GM08714 (cell line): ENCODE results near the gene GBF1.
A peak's percentile ranks its signal among the peaks of the same experiment; 100 is the strongest.
"Not testable (repeated sequence)": the region's sequence is repeated elsewhere in the genome, so short reads cannot be mapped to it uniquely, and the experiment has no call there.

ENCODE experiments used
- H3K4me3 ChIP-seq: fragments of 200-500 bp; sonication (Bioruptor generic); 2 replicates; pipeline ENCODE4 v1.5.1; 2014; ENCODE audit warnings: mild to moderate bottlenecking, low read length, inconsistent platforms
- ZNF274 ChIP-seq: IDR thresholded peaks from 2 replicates; pipeline ENCODE4 v1.6.1; 2012; ENCODE audit warnings: mild to moderate bottlenecking, low read depth, low read length

GBF1 gene

DNA sequence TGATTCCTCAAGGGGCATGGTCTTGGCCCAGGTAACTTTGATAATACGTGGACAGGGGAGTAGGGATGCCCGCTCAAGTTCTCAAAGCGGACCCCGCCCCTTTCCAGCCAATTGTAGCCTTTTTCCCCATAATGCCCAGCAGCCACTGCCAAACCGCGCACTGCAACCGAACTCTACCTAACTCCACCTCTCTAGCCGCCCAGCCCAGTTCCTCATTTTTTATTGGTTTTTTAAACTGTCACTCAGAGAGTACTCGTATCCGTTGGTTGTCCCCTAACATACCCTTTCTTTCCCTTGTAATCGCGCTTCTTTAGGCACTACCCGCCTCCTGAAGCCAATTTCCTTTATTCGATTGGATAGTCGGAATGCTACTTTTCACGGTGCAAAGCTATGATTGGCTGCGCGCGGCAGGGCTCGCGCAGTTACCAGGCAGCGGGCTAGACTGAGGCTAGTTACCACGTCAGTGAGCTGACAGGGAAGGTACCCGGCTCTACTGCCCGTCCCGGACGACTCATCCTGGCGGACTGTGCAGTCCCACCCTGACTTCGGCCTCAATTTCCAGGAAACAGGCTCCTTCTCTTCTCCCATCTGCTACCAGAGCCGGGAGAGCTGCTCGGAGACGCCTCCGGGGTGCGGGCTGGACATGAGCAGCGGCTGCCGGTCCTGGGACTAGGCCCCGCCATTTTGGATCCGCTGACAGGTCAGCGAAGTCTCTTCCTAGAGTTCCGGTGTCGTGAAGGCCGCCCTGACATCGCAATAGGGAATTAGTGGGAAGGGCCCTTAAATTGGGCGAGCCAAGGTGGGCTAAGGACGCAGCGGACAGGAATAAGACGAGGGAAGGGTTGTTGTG lies at the start of gene GBF1:
GBF1 (plus strand) TSS at position 451 of the 850 bp plus-strand sequence. CDS start 13,407 bp downstream, outside the sequence.
- peak within 1 kb of the TSS; percentile 98 for H3K4me3 ChIP-seq
- TF ChIP-seq ZNF274 = no peak

DNA sequence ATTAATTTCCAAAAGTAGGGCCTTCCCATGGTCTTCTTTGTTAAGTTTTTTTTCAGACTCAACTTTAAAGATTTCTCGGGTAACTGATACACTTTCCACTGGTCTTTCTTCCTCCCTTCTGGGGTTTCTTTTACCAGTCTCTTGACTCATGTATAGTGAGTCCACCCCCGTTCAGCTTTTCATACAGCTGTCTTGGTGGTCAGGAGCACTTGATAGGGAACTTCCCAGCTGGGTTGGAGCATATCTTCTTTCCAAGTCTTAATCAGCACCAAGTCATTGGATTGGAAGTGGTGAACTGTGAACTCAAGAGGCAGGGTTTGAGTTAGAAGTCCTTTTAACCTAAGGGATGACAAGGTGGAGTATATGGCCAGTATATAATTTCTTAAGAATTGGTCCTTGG lies 48.4 kb upstream of the GBF1 start:
- TF ChIP-seq ZNF274 = no peak
- H3K4me3 ChIP-seq = no peak overlapping the region

- TF ChIP-seq ZNF274 = no peak
These were observed 47.3 kb upstream of the GBF1 start for GRCh38 chr10:102198027-102198426.

DNA sequence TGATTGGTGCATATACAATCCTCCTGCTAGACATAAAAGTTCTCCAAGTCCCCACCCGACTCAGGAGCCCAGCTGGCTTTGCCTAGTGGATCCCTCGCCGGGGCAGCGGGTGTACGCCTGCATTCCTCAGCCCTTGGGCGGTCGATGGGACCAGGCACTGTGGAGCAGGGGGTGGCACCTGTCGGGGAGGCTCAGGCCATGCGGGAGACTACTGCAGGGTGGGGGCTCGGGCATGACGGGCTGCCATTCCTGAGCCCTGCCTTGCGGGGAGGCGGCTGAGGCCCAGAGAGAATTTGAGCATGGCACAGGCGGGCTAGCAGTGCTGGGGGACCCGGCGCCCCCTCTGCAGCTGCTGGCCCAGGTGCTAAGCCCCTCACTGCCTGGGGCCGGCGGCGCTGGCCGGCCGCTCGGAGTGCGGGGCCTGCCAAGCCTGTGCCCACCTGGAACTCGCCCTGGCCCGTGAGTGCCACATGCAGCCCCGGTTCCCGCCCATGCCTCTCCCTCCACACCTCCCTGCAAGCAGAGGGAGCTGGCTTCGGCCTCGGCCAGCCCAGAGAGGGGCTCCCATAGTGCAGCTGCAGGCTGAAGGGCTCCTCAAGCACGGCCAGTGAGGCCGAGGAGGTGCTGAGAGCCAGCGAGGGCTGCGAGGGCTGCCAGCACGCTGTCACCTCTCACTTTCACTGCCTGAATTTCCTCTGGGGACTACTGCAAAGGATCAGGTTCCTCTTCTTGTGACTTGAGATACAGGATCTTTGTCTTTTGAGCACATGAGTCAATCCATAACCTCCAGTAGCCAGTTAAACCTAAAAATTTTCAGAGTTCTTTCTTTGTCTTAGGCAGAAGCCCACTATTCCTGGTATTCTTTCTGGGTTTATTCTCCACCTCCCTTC lies 44.3 kb upstream of the GBF1 start:
- H3K4me3 ChIP-seq = no peak overlapping the region
- no peak for TF ChIP-seq ZNF274

More at GRCh38 chr10:102198027-102198426, 47.3 kb upstream of the GBF1 start:
- no peak overlapping the region for H3K4me3 ChIP-seq

GRCh38 chr10:102202386-102202785 lies 42.9 kb upstream of the GBF1 start:
- no peak overlapping the region for H3K4me3 ChIP-seq
- TF ChIP-seq ZNF274 = no peak

- H3K4me3 ChIP-seq = no peak overlapping the region
- no peak for TF ChIP-seq ZNF274
These were observed 36.9 kb upstream of the GBF1 start for GRCh38 chr10:102208311-102209035.

GRCh38 chr10:102211615-102212299 lies 33.6 kb upstream of the GBF1 start:
- no peak overlapping the region for H3K4me3 ChIP-seq
- no peak for TF ChIP-seq ZNF274

DNA sequence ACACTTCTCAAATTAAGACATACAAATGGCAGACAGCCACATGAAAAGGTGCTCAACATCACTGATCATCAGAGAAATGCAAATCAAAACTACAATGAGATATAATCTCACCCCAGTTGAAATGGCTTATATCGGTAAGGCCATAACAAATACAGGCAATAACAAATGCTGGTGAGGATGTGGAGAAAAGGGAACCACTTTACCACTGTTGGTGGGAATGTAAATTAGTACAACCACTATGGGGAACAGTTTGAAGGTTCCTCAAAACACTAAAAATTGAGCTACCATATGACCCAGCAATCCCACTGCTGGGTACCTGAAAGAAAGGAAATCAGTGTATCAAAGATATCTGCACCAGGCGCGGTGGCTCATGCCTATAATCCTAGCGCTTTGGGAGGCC lies 31.7 kb upstream of the GBF1 start:
- not testable (repeated sequence) for H3K4me3 ChIP-seq

DNA sequence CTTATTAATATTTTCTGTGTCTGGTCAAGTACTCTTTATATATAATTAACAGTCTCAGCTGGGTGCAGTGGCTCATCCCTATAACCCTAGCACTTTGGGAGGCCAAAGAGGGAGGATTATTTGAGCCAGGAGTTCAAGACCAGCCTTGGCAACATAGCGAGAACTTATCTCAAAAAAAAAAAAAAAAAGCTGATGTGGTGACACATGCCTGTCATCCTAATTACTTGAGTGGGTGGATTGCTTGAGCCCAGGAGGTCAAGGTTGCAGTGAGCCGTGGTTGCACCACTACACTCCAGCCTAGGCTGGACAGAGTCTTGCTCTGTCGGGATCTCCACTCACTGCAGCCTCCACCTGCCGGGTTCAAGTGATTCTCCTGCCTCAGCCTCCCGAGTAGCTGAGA lies 26.0 kb upstream of the GBF1 start:
- H3K4me3 ChIP-seq = no peak overlapping the region
- no peak for TF ChIP-seq ZNF274

DNA sequence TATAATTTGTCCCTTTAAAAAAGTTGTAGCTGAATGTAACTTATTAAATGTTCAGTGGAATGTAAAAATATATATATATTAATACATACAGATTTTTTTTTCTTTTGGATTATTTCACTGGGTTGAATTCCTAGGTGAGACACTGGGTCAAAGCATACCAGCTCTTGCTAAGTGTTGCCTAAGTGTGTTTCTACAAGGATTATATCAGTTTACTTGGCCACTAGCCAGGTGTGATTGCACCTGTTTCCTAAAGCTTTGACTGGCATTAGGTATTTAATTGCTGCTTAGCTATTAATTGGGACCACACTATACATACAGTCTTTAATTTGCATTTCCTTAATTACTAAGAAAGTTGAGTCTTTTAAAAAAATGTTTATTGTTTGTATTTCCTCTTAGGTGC lies 24.7 kb upstream of the GBF1 start:
- TF ChIP-seq ZNF274 = no peak
- no peak overlapping the region for H3K4me3 ChIP-seq

GRCh38 chr10:102222797-102223196 lies 22.5 kb upstream of the GBF1 start:
- no peak for TF ChIP-seq ZNF274
- no peak overlapping the region for H3K4me3 ChIP-seq

GRCh38 chr10:102225646-102226541 lies 19.4 kb upstream of the GBF1 start, which contains the start of gene ELOVL3:
Gene ELOVL3, plus strand, starts transcription at chr10:102226299. Its CDS starts 250 bp downstream, at chr10:102226549.
- H3K4me3 ChIP-seq = no peak within 1 kb of the TSS; the same call in 1 of the 2 replicates
- no peak for TF ChIP-seq ZNF274

- no peak overlapping the region; the same call in 1 of the 2 replicates for H3K4me3 ChIP-seq
- TF ChIP-seq ZNF274 = no peak
These were observed 18.8 kb upstream of the GBF1 start for GRCh38 chr10:102226542-102226870.

DNA sequence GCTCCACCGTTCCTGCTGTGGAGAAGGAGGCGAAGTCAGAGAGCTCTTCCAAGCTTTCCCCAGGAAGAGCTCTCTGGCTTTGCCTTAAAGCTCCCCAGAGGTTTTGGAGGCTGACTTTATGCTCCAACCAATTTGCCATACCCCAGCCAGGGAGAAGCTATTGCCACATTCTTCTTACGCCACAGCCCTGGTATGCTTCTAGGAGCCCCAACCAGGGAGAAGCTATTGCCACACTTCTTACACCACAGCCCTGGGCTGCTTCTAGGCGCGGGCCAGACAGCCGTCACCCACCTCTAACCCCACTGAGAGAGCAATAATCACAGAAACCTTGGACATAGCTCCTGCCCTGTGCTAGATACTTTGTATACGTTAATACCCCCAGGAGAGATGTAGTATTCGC lies 18.3 kb upstream of the GBF1 start:
- H3K4me3 ChIP-seq = no peak overlapping the region
- TF ChIP-seq ZNF274 = no peak
